Neural progenitor cell (in vitro differentiated cells): ENCODE results near the gene WDR45B. TPM values are rescaled to one million over a fixed set of nuclear protein-coding genes. Genes with fewer than 3 reads are reported as not detected.

ENCODE experiments used
- DNase-seq: peaks from one replicate; pipeline ENCODE4 v3.0.0-alpha.2; 2016; ENCODE audit warnings: low spot score
- H2AFZ ChIP-seq: fragments of 200-600 bp; sonication (generic); replicated peaks from 2 replicates; pipeline ENCODE4 v1.6.1; 2016; ENCODE audit warnings: antibody characterized with exemption
- H3F3A ChIP-seq: fragments of 200-600 bp; sonication (generic); 2 replicates; pipeline ENCODE4 v1.6.1; 2016; ENCODE audit warnings: antibody characterized with exemption, low read depth
- H3K27ac ChIP-seq: fragments of 200-600 bp; sonication (generic); 2 replicates; pipeline ENCODE4 v1.5.1; 2016; ENCODE audit warnings: mild to moderate bottlenecking
- H3K27me3 ChIP-seq: fragments of 200-600 bp; sonication (generic); 2 replicates; pipeline ENCODE4 v1.6.1; 2016; ENCODE audit warnings: mild to moderate bottlenecking, moderate library complexity
- H3K36me3 ChIP-seq: fragments of 200-600 bp; sonication (generic); 2 replicates; pipeline ENCODE4 v1.5.1; 2016
- H3K4me1 ChIP-seq: fragments of 200-600 bp; sonication (generic); 2 replicates; pipeline ENCODE4 v1.6.1; 2016; ENCODE audit warnings: mixed run types
- H3K4me2 ChIP-seq: fragments of 200-600 bp; sonication (generic); 2 replicates; pipeline ENCODE4 v1.6.1; 2016
- H3K4me3 ChIP-seq: fragments of 200-600 bp; sonication (generic); 2 replicates; pipeline ENCODE4 v1.5.1; 2016
- H3K79me2 ChIP-seq: fragments of 200-600 bp; sonication (generic); 2 replicates; pipeline ENCODE4 v1.6.1; 2016; ENCODE audit warnings: low read depth
- H3K9ac ChIP-seq: fragments of 200-600 bp; sonication (generic); 2 replicates; pipeline ENCODE4 v1.6.1; 2016
- H3K9me3 ChIP-seq: fragments of 200-600 bp; sonication (generic); 2 replicates; pipeline ENCODE4 v1.5.1; 2016; ENCODE audit warnings: low read depth
- H4K20me1 ChIP-seq: fragments of 200-600 bp; sonication (generic); 2 replicates; pipeline ENCODE4 v1.6.1; 2016; ENCODE audit warnings: low read depth
- H3K27ac Mint-ChIP-seq: 3 replicates; pipeline ENCODE4 v1.8.0; 2021; ENCODE audit warnings: mixed read lengths
- H3K27me3 Mint-ChIP-seq: 2 replicates; pipeline ENCODE4 v1.8.0; 2022; ENCODE audit warnings: low read depth, mild to moderate bottlenecking, inconsistent platforms, moderate library complexity, mixed read lengths; ENCODE audit not compliant: insufficient read depth
- H3K36me3 Mint-ChIP-seq: 3 replicates; pipeline ENCODE4 v1.8.0; 2021; ENCODE audit warnings: mixed read lengths
- H3K4me1 Mint-ChIP-seq: 3 replicates; pipeline ENCODE4 v1.8.0; 2021; ENCODE audit warnings: mixed read lengths
- H3K4me3 Mint-ChIP-seq: 3 replicates; pipeline ENCODE4 v1.8.0; 2021; ENCODE audit warnings: mild to moderate bottlenecking, moderate library complexity, mixed read lengths
- H3K9me3 Mint-ChIP-seq: 3 replicates; pipeline ENCODE4 v1.8.0; 2020; ENCODE audit warnings: mixed read lengths
- EZH2 ChIP-seq: fragments of 200-600 bp; sonication (generic); IDR thresholded peaks from 2 replicates; pipeline ENCODE4 v1.6.1; 2017; ENCODE audit warnings: antibody characterized with exemption, mild to moderate bottlenecking, moderate library complexity
- EZH2phosphoT487 ChIP-seq: fragments of 200-600 bp; sonication (generic); IDR thresholded peaks from 2 replicates; pipeline ENCODE4 v1.6.1; 2017; ENCODE audit warnings: antibody characterized with exemption
- total RNA-seq: library from RNA; depleted of rRNA; stranded (reverse); fragments of >200 nt; gene quantifications from 2 replicates; pipeline ENCODE4 v1.2.3, GENCODE V29; 2015; ENCODE audit warnings: low replicate concordance
- TF ChIP-seq, protein P1 (sequence below): fragments of 200-600 bp; sonication (generic); IDR thresholded peaks from 2 replicates; pipeline ENCODE4 v1.5.1; 2017; ENCODE audit warnings: antibody characterized with exemption, mild to moderate bottlenecking

The WDR45B gene
- total RNA-seq, 1 donor from 2014 or later = 110 TPM

GRCh38 chr17:82568997-82569393, 79.2 kb downstream of the WDR45B start:
- DNase-seq = no peak
- Mint-ChIP-seq H3K27ac (no peak overlapping the region), H3K27me3 (no peaks in the 10 kb centered on the region), H3K9me3 (no peaks in the 10 kb centered on the region), H3K4me1 (no peaks in the 10 kb centered on the region), H3K4me3 (no peak overlapping the region), H3K36me3 (peaks cover 36% of the 10 kb centered on the region)
- H3K27ac ChIP-seq = no peak overlapping the region
- peaks cover 70% of the 10 kb centered on the region for H3K79me2 ChIP-seq
- peaks cover 8% of the 10 kb centered on the region for H3K36me3 ChIP-seq
- H3K4me3 ChIP-seq = no peak overlapping the region
- H2AFZ ChIP-seq = no peak overlapping the region
- H3K27me3 ChIP-seq = no peaks in the 10 kb centered on the region
- H3F3A ChIP-seq = no peaks in the 10 kb centered on the region
- no peak overlapping the region for H3K9ac ChIP-seq
- peaks cover 55% of the 10 kb centered on the region for H4K20me1 ChIP-seq
- TF ChIP-seq EZH2 = no peak
- TF ChIP-seq EZH2phosphoT487 = no peak
- TF ChIP-seq, protein P1, sequence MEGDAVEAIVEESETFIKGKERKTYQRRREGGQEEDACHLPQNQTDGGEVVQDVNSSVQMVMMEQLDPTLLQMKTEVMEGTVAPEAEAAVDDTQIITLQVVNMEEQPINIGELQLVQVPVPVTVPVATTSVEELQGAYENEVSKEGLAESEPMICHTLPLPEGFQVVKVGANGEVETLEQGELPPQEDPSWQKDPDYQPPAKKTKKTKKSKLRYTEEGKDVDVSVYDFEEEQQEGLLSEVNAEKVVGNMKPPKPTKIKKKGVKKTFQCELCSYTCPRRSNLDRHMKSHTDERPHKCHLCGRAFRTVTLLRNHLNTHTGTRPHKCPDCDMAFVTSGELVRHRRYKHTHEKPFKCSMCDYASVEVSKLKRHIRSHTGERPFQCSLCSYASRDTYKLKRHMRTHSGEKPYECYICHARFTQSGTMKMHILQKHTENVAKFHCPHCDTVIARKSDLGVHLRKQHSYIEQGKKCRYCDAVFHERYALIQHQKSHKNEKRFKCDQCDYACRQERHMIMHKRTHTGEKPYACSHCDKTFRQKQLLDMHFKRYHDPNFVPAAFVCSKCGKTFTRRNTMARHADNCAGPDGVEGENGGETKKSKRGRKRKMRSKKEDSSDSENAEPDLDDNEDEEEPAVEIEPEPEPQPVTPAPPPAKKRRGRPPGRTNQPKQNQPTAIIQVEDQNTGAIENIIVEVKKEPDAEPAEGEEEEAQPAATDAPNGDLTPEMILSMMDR = no peak
- H3K4me2 ChIP-seq = no peak overlapping the region
- H3K9me3 ChIP-seq = no peaks in the 10 kb centered on the region
- H3K4me1 ChIP-seq = no peaks in the 10 kb centered on the region

DNA sequence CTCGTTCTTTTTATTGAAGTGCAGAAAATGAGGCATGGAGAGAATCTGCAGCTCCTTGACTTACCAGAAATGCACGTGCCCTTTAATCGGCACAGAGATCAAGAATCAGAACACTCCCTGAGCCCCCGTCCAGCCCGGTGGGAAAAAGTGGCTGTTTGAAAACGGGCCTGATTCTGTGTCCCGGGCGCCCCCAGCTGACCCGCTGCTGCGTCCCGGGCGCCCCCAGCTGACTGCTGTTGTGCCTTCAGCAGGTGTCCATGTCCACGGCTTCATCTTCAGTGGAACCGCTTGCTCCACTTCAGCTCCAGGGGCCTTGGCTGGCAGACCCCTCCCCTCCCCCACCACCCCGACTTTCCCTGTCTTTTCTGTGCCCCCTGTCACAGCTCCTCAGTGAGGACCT, 81.0 kb downstream of the WDR45B start:
- Mint-ChIP-seq H3K27ac (no peak overlapping the region), H3K9me3 (no peaks in the 10 kb centered on the region), H3K36me3 (peaks cover 27% of the 10 kb centered on the region), H3K27me3 (no peaks in the 10 kb centered on the region), H3K4me1 (peaks cover 5% of the 10 kb centered on the region), H3K4me3 (no peak overlapping the region)
- Histone ChIP-seq H4K20me1 (peaks cover 71% of the 10 kb centered on the region), H3K27ac (no peak overlapping the region), H3K4me2 (no peak overlapping the region), H3F3A (no peaks in the 10 kb centered on the region), H3K27me3 (no peaks in the 10 kb centered on the region), H3K4me1 (no peaks in the 10 kb centered on the region), H3K4me3 (no peak overlapping the region), H3K9ac (no peak overlapping the region), H3K36me3 (peaks cover 8% of the 10 kb centered on the region), H3K79me2 (peaks cover 82% of the 10 kb centered on the region), H2AFZ (no peak overlapping the region), H3K9me3 (no peaks in the 10 kb centered on the region)
- no peak for DNase-seq
- TF ChIP-seq EZH2phosphoT487 (no peak), EZH2 (no peak)
- TF ChIP-seq, protein P1 = no peak

- TF ChIP-seq EZH2phosphoT487 (no peak), EZH2 (no peak)
- TF ChIP-seq, protein P1 = no peak
- Histone ChIP-seq H3K4me1 (no peaks in the 10 kb centered on the region), H2AFZ (no peak overlapping the region), H3F3A (no peaks in the 10 kb centered on the region), H3K27me3 (no peaks in the 10 kb centered on the region), H3K4me3 (no peak overlapping the region), H3K36me3 (peaks cover 8% of the 10 kb centered on the region), H3K27ac (no peak overlapping the region), H3K9ac (no peak overlapping the region), H3K79me2 (peaks cover 91% of the 10 kb centered on the region), H4K20me1 (peaks cover 80% of the 10 kb centered on the region), H3K4me2 (no peak overlapping the region), H3K9me3 (no peaks in the 10 kb centered on the region)
- DNase-seq = no peak
- H3K4me3 Mint-ChIP-seq = no peak overlapping the region
- H3K4me1 Mint-ChIP-seq = peaks cover 6% of the 10 kb centered on the region
- H3K27ac Mint-ChIP-seq = no peak overlapping the region
- no peaks in the 10 kb centered on the region for H3K27me3 Mint-ChIP-seq
- peaks cover 21% of the 10 kb centered on the region for H3K36me3 Mint-ChIP-seq
- no peaks in the 10 kb centered on the region for H3K9me3 Mint-ChIP-seq
Measured at GRCh38 chr17:82566129-82566960, 81.9 kb downstream of the WDR45B start.
